Activated T-helper 9 cell treated with anti-CD3 and anti-CD28 coated beads, Interleukin-2, amount 50 U/mL, for 16 hours (primary cell): Measurements from ENCODE around the gene FAM167B.

Source experiments
- DNase-seq: peaks from one replicate; pipeline ENCODE4 v3.0.0-alpha.2; 2020; ENCODE audit warnings: low read depth

Gene FAM167B

GRCh38 chr1:32246888-32247273 is at the start of gene FAM167B:
Gene FAM167B (plus strand): TSS chr1:32247222. CDS start chr1:32247422, 200 bp downstream.
- no peak for DNase-seq

- no peak for DNase-seq
Observed at GRCh38 chr1:32197837-32198236, 49.2 kb upstream of the FAM167B start.

GRCh38 chr1:32198237-32199042 is 48.6 kb upstream of the FAM167B start:
- no peak for DNase-seq

- DNase-seq, result no peak
Observed at GRCh38 chr1:32199043-32199716, 47.8 kb upstream of the FAM167B start.

GRCh38 chr1:32199717-32200072 is 47.3 kb upstream of the FAM167B start:
- DNase-seq, result no peak

- peak; percentile 30 for DNase-seq
Observed at GRCh38 chr1:32200226-32201010, 46.6 kb upstream of the FAM167B start, which contains the start of gene CCDC28B. Gene CCDC28B (plus strand): TSS chr1:32200595. CDS start chr1:32201936, 1,341 bp downstream.

- peak; percentile 59 for DNase-seq
Observed at GRCh38 chr1:32201011-32201855, 45.8 kb upstream of the FAM167B start.

- no peak for DNase-seq
Observed at GRCh38 chr1:32204943-32205361, 42.1 kb upstream of the FAM167B start.

GRCh38 chr1:32205401-32206370 is 41.3 kb upstream of the FAM167B start, which contains the start of gene IQCC:
Gene IQCC (plus strand): TSS chr1:32205671. CDS start chr1:32205682, 11 bp downstream.
- peak; percentile 77 for DNase-seq

- DNase-seq, result no peak
Observed at GRCh38 chr1:32208469-32208868, 38.6 kb upstream of the FAM167B start.

- no peak for DNase-seq
Observed at GRCh38 chr1:32208891-32209328, 38.1 kb upstream of the FAM167B start, which contains the start of gene DCDC2B. Gene DCDC2B (plus strand): TSS chr1:32209089. CDS start chr1:32209094, 5 bp downstream.

GRCh38 chr1:32215629-32216480 is 31.2 kb upstream of the FAM167B start:
- peak; percentile 42 for DNase-seq

- no peak for DNase-seq
Observed at GRCh38 chr1:32216566-32216965, 30.5 kb upstream of the FAM167B start.

- no peak for DNase-seq
Observed at GRCh38 chr1:32219022-32219421, 28.0 kb upstream of the FAM167B start.

GRCh38 chr1:32220746-32221580 is 26.1 kb upstream of the FAM167B start:
- no peak for DNase-seq

GRCh38 chr1:32221581-32221979 is 25.4 kb upstream of the FAM167B start:
- DNase-seq, result no peak

GRCh38 chr1:32221980-32222755 is 24.9 kb upstream of the FAM167B start, which contains the start of the genes EIF3I and TMEM234:
Gene EIF3I (plus strand): TSS chr1:32222407. CDS start chr1:32222442, 35 bp downstream.
Gene TMEM234 (minus strand): TSS chr1:32222353. CDS start chr1:32222322, 31 bp downstream.
- peak; percentile 87 for DNase-seq
